Coronary artery (tissue), 2 donors: ENCODE results near the gene NAV2.

Experiments
- DNase-seq: peaks from one replicate; pipeline ENCODE4 v3.0.0-alpha.2; 2017; ENCODE audit warnings: low spot score
- H3K27ac ChIP-seq, 2 donors: fragments of 200-600 bp; sonication (generic); one replicate each; pipeline ENCODE4 v1.5.1; 2016 to 2019
- H3K4me3 ChIP-seq: fragments of 200-600 bp; sonication (generic); 2 replicates; pipeline ENCODE4 v1.5.1; 2016; ENCODE audit warnings: mild to moderate bottlenecking, moderate library complexity
- CTCF ChIP-seq: fragments of 200-600 bp; sonication (generic); IDR thresholded peaks from one replicate; pipeline ENCODE4 v1.5.1; 2019; ENCODE audit warnings: antibody characterized with exemption

The NAV2 gene

DNA sequence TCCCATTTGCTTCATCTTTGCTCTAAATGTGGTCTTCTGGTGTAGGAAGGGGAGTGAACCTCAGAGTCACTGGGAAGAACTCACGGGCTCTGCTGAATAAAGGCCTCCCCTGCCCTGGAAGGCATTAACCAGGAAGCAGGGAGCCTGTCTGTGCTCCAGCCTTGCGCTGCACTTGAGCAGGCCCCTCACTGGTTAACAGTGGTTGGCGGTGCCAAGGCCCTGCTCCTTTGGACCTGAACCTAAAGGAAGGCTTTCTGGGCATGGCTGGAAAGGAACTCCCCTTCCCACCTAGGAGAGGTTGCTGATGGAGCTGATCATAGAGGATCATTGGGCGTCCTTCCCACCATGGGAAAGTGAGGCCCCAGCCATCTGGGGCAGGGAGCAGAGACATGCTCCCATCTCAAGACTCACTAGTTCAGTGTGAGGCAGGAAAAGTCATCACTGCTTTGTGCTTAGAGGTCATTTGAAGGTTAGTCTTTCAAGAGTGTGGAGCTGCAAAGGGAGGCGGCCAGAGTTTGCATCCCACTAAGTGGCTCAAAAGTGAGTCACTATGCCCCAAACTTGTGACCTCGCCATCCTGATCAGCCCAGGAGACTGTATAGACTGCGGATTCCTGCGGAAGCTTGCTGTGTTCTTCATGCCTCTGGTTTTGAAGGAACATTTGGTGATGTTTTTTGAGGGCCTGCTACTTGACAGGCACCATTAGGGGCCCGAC is 397.3 kb downstream of the NAV2 start:
- Histone ChIP-seq H3K4me3 (no peak overlapping the region), H3K27ac (peak overlapping the region; percentile 93 to 96)
- no peak for DNase-seq
- no peak for TF ChIP-seq CTCF

DNA sequence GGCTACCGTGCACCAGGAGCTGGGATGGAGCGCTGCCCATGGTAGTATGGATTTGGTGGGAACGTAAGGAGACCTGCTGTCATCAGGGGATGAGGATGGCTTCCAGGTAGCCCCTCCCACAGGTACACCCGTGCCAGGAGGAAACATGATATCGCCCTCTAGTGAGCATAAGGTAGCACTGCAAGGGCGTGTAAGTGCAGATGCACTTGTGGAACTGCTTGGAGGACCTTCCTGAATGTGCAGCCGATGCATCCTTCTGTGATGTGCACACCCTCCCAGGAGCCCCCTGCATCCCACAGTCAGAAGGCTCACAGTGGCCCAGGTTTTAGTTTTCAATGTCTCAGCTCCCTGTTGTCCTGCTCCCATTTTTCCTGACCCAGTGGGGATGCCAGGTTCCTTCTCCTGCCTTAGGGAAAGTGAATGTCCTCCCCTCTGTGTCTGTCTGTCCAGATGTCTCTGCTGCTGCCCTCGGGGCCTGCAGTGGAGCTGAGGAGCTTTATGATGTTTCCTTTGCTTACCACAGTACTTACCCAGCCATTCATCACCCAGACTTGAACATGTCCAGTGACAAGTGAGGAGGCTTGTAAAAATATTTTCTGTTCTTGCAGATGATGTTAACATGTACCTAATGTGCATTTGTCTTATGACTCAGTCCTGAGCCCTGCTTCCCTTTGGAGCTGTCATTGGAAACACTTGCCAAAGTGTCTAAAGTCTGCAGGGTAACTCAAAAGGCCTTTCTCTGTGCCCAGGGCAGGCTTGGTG is 398.5 kb downstream of the NAV2 start:
- TF ChIP-seq CTCF, result peak; percentile 74
- Histone ChIP-seq H3K27ac (peak overlapping the region; percentile 93 to 96), H3K4me3 (no peak overlapping the region)
- DNase-seq, result no peak

- Histone ChIP-seq H3K4me3 (peak overlapping the region; percentile 61), H3K27ac (peak overlapping the region; percentile 93 to 96)
- TF ChIP-seq CTCF, result no peak
- DNase-seq, result no peak
These were observed 399.2 kb downstream of the NAV2 start for GRCh38 chr11:20111871-20112270.

DNA sequence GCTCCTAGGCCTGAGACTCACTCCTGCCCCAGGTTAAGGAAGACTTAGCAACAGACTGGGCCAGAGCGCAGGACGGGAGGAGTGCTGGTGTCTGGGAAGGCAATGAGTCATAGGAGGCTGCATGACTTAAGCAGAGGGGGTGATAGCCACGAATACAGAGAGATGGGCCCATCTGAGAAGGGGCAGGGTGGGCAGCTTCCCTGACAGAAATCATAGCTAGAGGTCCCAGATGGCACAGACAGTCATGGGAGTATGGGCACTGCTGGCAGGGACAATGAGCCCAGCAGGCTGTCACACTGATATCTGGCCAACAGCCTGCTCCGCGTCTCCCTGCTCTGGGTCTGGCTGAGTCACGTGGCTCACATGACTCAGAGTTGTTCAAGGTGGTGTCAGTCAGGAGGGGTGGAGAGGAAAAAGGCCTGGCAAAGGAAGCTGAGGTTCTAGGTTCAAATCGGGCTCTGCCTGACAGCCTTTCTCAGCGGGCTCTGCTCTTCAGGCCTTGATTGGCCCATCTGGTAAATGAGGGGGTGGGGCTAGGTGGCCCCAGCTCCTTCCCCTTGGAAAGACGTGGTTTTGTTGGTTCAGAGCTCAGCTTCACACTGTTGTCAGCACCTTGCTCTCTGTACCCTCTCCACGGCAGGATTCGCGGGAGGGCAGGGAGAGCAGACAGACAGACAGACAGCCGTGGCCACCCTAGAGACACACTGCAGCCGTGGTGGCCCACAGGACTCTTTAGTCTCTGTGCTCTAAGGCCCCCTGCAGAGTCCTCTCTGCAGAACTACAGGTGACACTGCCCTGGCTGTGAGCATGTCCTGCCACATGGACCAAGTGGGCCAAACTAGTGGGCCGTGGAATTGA is 399.9 kb downstream of the NAV2 start:
- peak overlapping the region; percentile 93 to 96 for H3K27ac ChIP-seq
- DNase-seq, result peak; percentile 94
- no peak for TF ChIP-seq CTCF
- H3K4me3 ChIP-seq, result peak overlapping the region; percentile 61

GRCh38 chr11:20113149-20113438 is 400.5 kb downstream of the NAV2 start:
- peak overlapping the region; percentile 93 to 96 for H3K27ac ChIP-seq
- TF ChIP-seq CTCF, result no peak
- no peak for DNase-seq
- peak overlapping the region; percentile 61 for H3K4me3 ChIP-seq

GRCh38 chr11:20114588-20114987 is 402.0 kb downstream of the NAV2 start:
- TF ChIP-seq CTCF, result no peak
- peak overlapping the region; percentile 0 to 19 for H3K27ac ChIP-seq
- peak; percentile 58 for DNase-seq
- no peak overlapping the region for H3K4me3 ChIP-seq
